NCI-H526 treated with DMSO at 0.1 percent for 48 hours (cell line): ENCODE results near the gene CPT1B.

Experiments
- DNase-seq: peaks from one replicate; lab custom pipeline; 2025; lab: John Stamatoyannopoulos, UW

Gene CPT1B

GRCh38 chr22:50569896-50570535 lies 8.2 kb downstream of the CPT1B start:
- no peak for DNase-seq

- no peak for DNase-seq
These were observed 9.2 kb downstream of the CPT1B start for GRCh38 chr22:50569041-50569459.

- no peak for DNase-seq
These were observed 9.6 kb downstream of the CPT1B start for GRCh38 chr22:50568626-50569025.

- DNase-seq = no peak
These were observed 10.4 kb downstream of the CPT1B start for GRCh38 chr22:50567721-50568252.

GRCh38 chr22:50564289-50564688 lies 13.9 kb downstream of the CPT1B start:
- no peak for DNase-seq

- no peak for DNase-seq
These were observed 14.6 kb downstream of the CPT1B start for GRCh38 chr22:50563413-50564160.

GRCh38 chr22:50562523-50563412 lies 15.5 kb downstream of the CPT1B start, which contains the start of gene SYCE3:
TSS of gene SYCE3 (minus strand) at chr22:50562919. CDS start at chr22:50556405, 6,514 bp downstream.
- DNase-seq = peak; percentile 89

- DNase-seq = no peak
These were observed 16.5 kb downstream of the CPT1B start for GRCh38 chr22:50561401-50562358.

GRCh38 chr22:50560034-50560433 lies 18.2 kb downstream of the CPT1B start:
- DNase-seq = no peak

- DNase-seq = no peak
These were observed 21.5 kb downstream of the CPT1B start for GRCh38 chr22:50556703-50557102.

- DNase-seq = no peak
These were observed 24.9 kb downstream of the CPT1B start for GRCh38 chr22:50553310-50553709.

- no peak for DNase-seq
These were observed 27.0 kb downstream of the CPT1B start for GRCh38 chr22:50551160-50551752.

GRCh38 chr22:50550395-50550794 lies 27.8 kb downstream of the CPT1B start:
- no peak for DNase-seq

GRCh38 chr22:50548921-50549790 lies 29.1 kb downstream of the CPT1B start:
- no peak for DNase-seq

GRCh38 chr22:50548040-50548920 lies 29.9 kb downstream of the CPT1B start:
- DNase-seq = no peak

GRCh38 chr22:50547263-50547985 lies 30.8 kb downstream of the CPT1B start:
- no peak for DNase-seq

- DNase-seq = no peak
These were observed 31.6 kb downstream of the CPT1B start for GRCh38 chr22:50546326-50547262.
